ENCODE results near the gene MLANA. TPM values are rescaled to one million over a fixed set of nuclear protein-coding genes. Genes with fewer than 3 reads are reported as not detected.

The MLANA gene
- total RNA-seq, 2 experiments from 2014 or later, result not detected

DNA sequence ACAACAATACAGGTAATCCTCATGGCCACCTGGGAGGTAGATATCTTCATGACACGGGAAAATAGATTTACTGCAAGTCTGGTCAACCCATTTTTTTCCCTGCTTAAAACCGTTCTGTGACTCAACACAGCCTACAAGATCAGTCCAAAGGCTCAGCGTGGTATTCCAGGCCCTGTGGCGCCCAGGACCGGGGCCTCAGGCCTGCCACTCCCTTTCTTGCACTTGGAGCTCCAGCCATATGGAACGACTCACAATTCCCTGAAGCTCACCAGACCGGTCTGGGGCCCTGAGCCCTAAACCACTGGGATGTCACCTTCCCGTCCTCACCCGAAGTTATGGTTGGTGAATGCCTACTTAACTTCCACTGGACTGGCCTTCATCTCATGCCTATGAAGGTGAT lies 6.5 kb upstream of the MLANA start:
- POLR2A ChIA-PET, result no interaction called here
- Mint-ChIP-seq H3K4me3 (no peak overlapping the region), H3K27ac (no peak overlapping the region), H3K4me1 (peaks cover 5% of the 10 kb centered on the region), H3K27me3 (no peaks in the 10 kb centered on the region), H3K36me3 (ENCODE audit: low read depth) (no peaks in the 10 kb centered on the region), H3K9me3 (ENCODE audit: low read depth) (no peaks in the 10 kb centered on the region)
- intact Hi-C loops (cut with DNase I, micrococcal nuclease), result no loop called here
- DNase-seq (no peak), ATAC-seq (no peak)
- CTCF ChIA-PET, result interaction anchor here (6.5 kb wide), 1 partner anchor 170 kb away, joined by 49 read pairs; no protein-coding TSS in a partner anchor

DNA sequence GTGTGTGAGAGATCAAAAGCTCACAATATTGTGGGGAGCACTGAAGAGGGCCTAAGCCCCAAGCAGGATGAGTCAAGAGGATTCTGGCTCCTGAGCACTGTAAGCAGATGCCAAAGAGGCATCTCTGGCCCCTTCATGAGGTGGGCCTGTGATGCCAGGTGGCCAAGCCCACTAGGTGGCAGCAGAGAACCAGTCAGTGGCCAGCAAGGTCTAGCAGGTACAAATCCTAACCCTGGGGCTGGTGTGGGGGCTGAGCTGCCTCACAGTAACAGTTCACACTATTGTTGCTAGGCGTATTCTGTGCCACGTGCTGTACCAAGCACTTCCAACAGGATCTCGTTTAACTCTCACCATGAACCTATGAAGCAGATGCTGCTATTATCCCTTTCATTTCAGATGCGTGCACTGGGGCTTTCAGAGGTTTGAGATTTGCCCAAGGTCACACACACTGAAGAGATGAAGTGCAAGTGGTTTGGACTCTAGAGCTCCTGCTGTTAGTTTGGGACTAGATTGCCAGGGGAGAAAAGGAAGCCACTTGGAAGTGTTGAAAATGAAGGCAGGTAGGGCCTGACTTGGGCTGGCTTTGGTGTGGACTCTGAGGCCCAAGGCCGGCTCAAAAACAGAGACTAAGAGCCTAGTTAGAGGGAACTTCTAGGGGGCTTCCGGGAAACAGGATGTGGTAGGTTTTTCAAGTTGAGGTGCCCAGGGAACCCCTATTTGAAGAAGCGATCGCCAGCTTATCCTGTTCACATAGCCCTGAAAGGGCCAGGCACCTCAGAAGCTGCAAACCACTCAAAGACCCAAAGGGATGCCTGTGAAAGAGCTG lies 4.4 kb upstream of the MLANA start:
- H3K27me3 Mint-ChIP-seq, result no peaks in the 10 kb centered on the region
- POLR2A ChIA-PET, result no interaction called here
- DNase-seq (peak; percentile 92), ATAC-seq (peak; percentile 100)
- CTCF ChIA-PET, result interaction anchor here (0.5 to 6.5 kb wide), 42 partner anchors 8 to 1645 kb away, joined by 3 to 49 read pairs (median 4); partner anchors contain the start of gene ERMP1
- H3K36me3 Mint-ChIP-seq (ENCODE audit: low read depth), result no peaks in the 10 kb centered on the region
- H3K9me3 Mint-ChIP-seq (ENCODE audit: low read depth), result no peaks in the 10 kb centered on the region
- H3K27ac Mint-ChIP-seq, result no peak overlapping the region
- H3K4me3 Mint-ChIP-seq, result no peak overlapping the region
- intact Hi-C loops (cut with DNase I, micrococcal nuclease), result loop anchor here (1.0 to 5.0 kb wide), 4 partner anchors 168 to 682 kb away; no protein-coding TSS in a partner anchor
- H3K4me1 Mint-ChIP-seq, result peaks cover 5% of the 10 kb centered on the region

DNA sequence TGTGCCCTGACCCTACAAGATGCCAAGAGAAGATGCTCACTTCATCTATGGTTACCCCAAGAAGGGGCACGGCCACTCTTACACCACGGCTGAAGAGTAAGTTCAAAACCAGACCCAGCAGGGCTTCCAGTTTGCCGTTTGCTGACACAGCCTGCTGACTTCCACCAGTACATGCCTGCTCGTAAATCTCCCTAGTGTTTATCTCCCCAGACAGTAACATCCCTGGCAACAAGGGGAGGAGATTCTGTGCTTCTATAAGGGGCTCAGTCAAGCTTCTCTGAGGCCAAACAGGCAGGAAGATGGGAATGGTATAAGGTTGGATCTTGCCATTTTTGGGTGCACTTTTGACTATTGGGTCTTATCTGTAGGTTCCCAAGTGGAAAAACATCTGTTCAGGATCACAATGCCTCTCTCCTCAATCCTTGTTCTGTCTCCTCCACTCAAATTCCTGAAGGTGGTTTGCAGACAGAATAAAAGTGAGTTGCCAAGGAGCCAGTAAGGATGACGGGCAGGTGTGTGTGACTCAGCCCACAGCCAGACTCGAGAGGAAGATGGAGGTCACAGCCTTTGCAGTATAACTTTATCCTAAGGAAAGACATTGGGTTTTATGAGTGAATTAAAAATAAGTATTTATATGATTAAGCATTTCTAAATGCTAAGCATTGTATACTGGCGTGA lies 1.9 kb downstream of the MLANA start:
- CTCF ChIA-PET, result interaction anchor here (1.3 to 1.4 kb wide), 2 partner anchors 134 to 162 kb away, joined by 3 to 4 read pairs; no protein-coding TSS in a partner anchor
- intact Hi-C loops (cut with DNase I, micrococcal nuclease), result no loop called here
- no peak for DNase-seq
- Mint-ChIP-seq H3K4me3 (no peak overlapping the region), H3K27ac (no peak overlapping the region), H3K36me3 (ENCODE audit: low read depth) (peaks cover 4% of the 10 kb centered on the region), H3K9me3 (ENCODE audit: low read depth) (no peaks in the 10 kb centered on the region), H3K27me3 (no peaks in the 10 kb centered on the region), H3K4me1 (peaks cover 8% of the 10 kb centered on the region)
- no peak for ATAC-seq
- POLR2A ChIA-PET, result no interaction called here

DNA sequence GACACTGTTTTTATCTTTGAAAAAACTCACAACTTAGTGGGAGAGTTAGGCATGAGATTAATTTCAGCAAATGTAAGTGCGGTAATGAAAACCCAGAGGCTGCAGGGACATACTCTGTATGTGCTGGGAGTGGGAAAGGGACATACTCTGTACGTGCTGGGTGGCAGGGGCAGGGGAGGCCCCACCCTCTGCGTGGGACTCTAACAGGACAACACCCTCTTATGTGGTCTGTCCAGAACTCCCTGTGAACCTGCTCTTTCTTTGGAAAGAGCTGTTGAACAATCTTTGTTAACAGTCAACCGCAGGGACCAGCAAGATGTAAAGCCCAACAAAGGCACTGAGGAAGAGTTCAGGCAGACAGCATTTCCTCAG lies 2.4 kb downstream of the MLANA start:
- Mint-ChIP-seq H3K27ac (no peak overlapping the region), H3K4me1 (peaks cover 8% of the 10 kb centered on the region), H3K4me3 (no peak overlapping the region), H3K27me3 (no peaks in the 10 kb centered on the region), H3K9me3 (ENCODE audit: low read depth) (no peaks in the 10 kb centered on the region), H3K36me3 (ENCODE audit: low read depth) (peaks cover 4% of the 10 kb centered on the region)
- no peak for ATAC-seq
- ChIA-PET POLR2A (no interaction called here), CTCF (no interaction called here)
- no peak for DNase-seq
- intact Hi-C loops (cut with DNase I, micrococcal nuclease), result no loop called here

DNA sequence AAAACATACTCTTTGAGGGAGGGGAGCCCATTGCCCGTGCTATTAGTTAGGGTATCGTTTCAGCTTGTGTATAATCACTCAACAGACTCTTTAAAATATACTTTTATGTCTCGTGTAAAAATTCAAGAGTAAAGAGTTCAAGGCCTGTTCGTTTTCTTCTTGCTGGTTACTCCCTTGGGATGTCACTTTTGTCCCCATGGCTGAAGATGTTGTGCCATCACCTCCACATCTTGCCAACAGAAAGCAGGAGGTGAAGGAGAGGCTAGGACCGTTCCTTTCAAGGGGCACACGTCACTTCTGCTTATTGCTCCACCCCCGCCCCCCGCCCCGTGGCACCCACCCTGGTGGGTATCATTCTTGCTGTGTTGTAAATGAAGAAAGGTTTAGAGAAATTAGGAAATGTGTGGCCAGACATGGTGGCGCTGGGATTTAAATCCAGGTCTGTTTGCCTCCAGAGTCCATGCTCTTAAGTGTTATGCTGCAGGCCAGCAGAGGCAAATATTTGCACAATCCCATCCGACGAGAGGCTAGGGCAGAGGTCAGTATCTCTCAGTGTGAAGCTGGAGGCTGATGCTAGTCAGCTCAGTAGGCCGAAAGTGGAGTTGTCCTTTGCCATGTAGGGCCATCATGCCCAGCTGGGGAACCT lies 3.0 kb downstream of the MLANA start:
- Mint-ChIP-seq H3K4me1 (peaks cover 10% of the 10 kb centered on the region), H3K27ac (no peak overlapping the region), H3K9me3 (ENCODE audit: low read depth) (no peaks in the 10 kb centered on the region), H3K4me3 (no peak overlapping the region), H3K36me3 (ENCODE audit: low read depth) (peaks cover 4% of the 10 kb centered on the region), H3K27me3 (no peaks in the 10 kb centered on the region)
- ATAC-seq, result no peak
- no peak for DNase-seq
- ChIA-PET POLR2A (no interaction called here), CTCF (interaction anchor here (0.8 kb wide), 1 partner anchor 8 kb away, joined by 3 read pairs; no protein-coding TSS in a partner anchor)
- intact Hi-C loops (cut with DNase I, micrococcal nuclease), result no loop called here

DNA sequence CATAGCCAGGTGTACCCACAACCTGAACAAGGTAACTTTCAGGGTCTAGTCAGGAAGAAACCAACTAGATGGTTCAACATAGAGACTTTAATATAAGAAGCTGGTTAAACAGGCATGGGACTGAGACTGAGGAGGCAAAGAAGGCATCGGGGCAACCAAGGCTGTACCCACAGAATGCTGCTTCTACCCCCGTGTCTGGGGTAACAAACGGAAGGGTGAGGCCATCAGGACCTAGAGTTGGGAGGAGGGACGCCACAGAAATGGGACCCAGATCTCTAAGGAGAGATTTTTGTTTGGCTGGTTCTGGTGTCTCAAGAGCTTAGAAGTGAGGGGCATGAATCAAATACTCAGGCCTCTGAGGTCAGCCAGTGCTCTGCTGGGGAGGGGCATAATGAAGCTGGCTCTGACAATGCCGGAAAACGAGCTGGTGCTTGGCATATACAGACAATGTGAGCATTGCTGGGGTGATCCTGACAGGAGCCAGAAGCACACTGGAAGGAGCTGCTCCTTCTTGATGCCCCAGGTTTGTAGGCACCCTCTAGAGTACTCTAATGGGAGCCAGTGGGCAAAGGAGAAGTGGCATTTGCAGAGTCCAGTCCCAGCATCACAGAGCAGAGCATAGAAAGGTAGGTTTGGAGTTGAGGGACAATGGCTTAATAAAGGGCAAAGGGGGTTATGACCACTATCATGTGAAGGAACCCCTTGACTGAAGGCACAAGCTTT lies 3.7 kb downstream of the MLANA start:
- ATAC-seq (no peak), DNase-seq (no peak)
- Mint-ChIP-seq H3K4me1 (peaks cover 17% of the 10 kb centered on the region), H3K9me3 (ENCODE audit: low read depth) (no peaks in the 10 kb centered on the region), H3K36me3 (ENCODE audit: low read depth) (peaks cover 4% of the 10 kb centered on the region), H3K4me3 (no peak overlapping the region), H3K27me3 (no peaks in the 10 kb centered on the region), H3K27ac (no peak overlapping the region)
- intact Hi-C loops (cut with DNase I, micrococcal nuclease), result no loop called here
- ChIA-PET POLR2A (no interaction called here), CTCF (interaction anchor here (0.7 to 0.8 kb wide), 3 partner anchors 8 to 25 kb away, joined by 3 to 5 read pairs (median 3); no protein-coding TSS in a partner anchor)

DNA sequence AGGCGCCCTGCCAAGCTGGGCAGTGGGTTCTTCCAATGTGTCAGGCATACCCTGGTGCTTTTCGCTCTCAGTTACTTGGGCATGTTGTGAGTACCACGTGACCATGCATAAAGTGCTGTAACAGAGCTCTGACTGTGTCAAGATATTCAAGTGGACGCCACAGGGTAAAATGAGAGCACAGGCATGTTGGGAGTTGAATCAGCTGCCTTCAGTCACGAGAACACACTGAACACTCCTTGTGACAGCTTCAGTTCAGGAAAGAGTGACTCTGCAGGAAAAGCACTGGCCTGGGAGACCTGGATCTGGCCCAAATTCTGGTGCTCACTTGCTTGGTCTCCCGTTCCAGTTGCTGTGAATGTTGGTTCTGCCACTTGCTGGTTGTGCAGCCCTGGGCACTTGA lies 5.1 kb downstream of the MLANA start:
- CTCF ChIA-PET, result interaction anchor here (0.7 to 1.8 kb wide), 3 partner anchors 9 to 114 kb away, joined by 3 to 20 read pairs (median 5); no protein-coding TSS in a partner anchor
- Mint-ChIP-seq H3K4me1 (peaks cover 20% of the 10 kb centered on the region), H3K27ac (no peak overlapping the region), H3K9me3 (ENCODE audit: low read depth) (no peaks in the 10 kb centered on the region), H3K4me3 (no peak overlapping the region), H3K27me3 (no peaks in the 10 kb centered on the region), H3K36me3 (ENCODE audit: low read depth) (peaks cover 4% of the 10 kb centered on the region)
- DNase-seq (no peak), ATAC-seq (no peak)
- intact Hi-C loops (cut with DNase I, micrococcal nuclease), result no loop called here
- POLR2A ChIA-PET, result no interaction called here

DNA sequence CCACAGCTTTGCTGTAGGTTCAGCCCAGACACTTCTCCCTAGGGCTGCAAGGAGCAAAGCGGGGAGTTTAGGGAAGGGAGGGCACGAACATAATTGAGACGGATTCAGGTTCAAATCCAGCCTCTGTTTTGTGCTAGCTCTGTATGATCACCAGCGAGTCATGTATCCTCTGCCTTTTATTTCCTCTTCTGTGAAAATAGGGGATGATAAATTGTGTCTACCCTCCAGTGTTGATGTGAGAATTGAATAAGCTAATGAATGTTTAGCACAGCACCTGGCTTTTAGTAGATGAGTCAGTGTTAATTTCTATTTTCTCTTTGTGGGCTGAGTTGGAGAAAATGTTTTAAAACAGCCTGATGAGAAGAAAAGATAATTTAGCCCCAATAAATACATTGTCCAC lies 6.2 kb downstream of the MLANA start:
- Mint-ChIP-seq H3K4me3 (no peak overlapping the region), H3K36me3 (ENCODE audit: low read depth) (peaks cover 4% of the 10 kb centered on the region), H3K4me1 (peaks cover 20% of the 10 kb centered on the region), H3K9me3 (ENCODE audit: low read depth) (no peaks in the 10 kb centered on the region), H3K27me3 (no peaks in the 10 kb centered on the region), H3K27ac (peak overlapping the region; percentile 10)
- intact Hi-C loops (cut with DNase I, micrococcal nuclease), result no loop called here
- ATAC-seq (peak; percentile 63), DNase-seq (no peak)
- CTCF ChIA-PET, result interaction anchor here (0.6 to 1.8 kb wide), 3 partner anchors 10 to 292 kb away, joined by 3 to 20 read pairs (median 3); no protein-coding TSS in a partner anchor
- POLR2A ChIA-PET, result no interaction called here

DNA sequence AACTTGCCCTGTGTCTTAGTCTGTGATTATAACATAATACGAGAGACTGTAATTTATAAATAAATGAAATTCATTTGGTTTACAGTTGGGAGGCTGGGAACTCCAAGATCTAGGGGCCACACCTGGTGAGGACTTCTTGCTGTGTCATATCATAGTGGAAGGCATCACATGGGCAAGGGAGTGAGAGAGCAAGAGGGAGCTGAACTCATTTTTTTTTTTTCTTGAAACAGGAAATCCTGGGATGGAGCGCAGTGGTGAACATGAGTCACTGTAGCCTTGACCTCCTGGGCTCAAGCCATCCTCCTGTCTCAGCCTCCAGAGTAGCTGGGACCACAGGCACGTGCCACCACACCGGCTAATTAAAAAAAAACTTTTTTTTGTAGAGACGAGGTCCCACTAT lies 7.2 kb downstream of the MLANA start:
- intact Hi-C loops (cut with DNase I, micrococcal nuclease), result no loop called here
- ATAC-seq (no peak), DNase-seq (no peak)
- peaks cover 4% of the 10 kb centered on the region for H3K36me3 Mint-ChIP-seq (ENCODE audit: low read depth)
- H3K9me3 Mint-ChIP-seq (ENCODE audit: low read depth), result no peaks in the 10 kb centered on the region
- no peak overlapping the region for H3K27ac Mint-ChIP-seq
- H3K27me3 Mint-ChIP-seq, result no peaks in the 10 kb centered on the region
- CTCF ChIA-PET, result interaction anchor here (0.7 kb wide), 1 partner anchor 1055 kb away, joined by 4 read pairs; no protein-coding TSS in a partner anchor
- H3K4me3 Mint-ChIP-seq, result no peak overlapping the region
- H3K4me1 Mint-ChIP-seq, result peaks cover 20% of the 10 kb centered on the region
- POLR2A ChIA-PET, result no interaction called here

DNA sequence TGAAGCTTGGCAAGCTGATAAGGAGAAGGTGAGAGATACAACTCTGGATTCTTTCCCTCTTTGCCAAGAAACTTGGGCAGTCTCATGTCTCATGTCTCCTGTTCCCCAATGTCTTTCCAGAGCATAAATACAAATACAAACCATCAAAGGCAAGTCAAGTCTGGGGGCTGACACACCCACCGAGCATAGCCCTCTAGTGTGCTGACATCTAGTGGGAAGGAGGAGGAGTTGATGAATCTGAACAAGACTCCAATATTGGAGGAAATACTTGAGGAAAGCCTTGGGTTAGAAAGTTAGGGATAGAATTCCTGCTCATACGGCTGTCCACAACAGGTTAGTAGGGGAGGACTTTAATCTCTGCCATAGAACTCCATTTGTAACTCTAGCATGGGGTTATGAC lies 8.6 kb downstream of the MLANA start:
- Mint-ChIP-seq H3K27ac (peak overlapping the region; percentile 42), H3K27me3 (no peaks in the 10 kb centered on the region), H3K4me3 (no peak overlapping the region), H3K36me3 (ENCODE audit: low read depth) (peaks cover 8% of the 10 kb centered on the region), H3K4me1 (peaks cover 20% of the 10 kb centered on the region), H3K9me3 (ENCODE audit: low read depth) (no peaks in the 10 kb centered on the region)
- peak; percentile 53 for ATAC-seq
- ChIA-PET POLR2A (no interaction called here), CTCF (interaction anchor here (0.9 to 1.7 kb wide), 3 partner anchors 11 to 155 kb away, joined by 4 to 6 read pairs (median 5); no protein-coding TSS in a partner anchor)
- intact Hi-C loops (cut with DNase I, micrococcal nuclease), result no loop called here
- DNase-seq, result peak; percentile 10

DNA sequence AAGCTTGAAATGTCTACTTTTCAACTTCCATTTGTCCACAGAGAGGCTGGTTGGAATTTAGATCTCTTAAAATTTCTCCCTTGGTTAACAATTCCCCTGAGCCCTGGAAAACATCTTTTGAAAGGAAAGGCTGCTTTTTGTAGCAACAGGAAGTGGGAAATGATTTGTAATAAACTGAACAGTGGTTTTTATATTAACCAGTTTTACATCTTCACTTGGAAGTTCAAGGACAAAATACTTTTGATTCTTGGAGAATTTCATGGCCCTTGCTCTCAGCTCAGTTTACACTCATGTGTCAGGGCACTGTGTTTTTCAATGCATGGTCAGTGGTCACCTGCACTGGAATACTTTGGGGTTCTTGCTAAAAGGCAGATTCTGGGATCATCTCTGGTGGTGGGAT lies 9.9 kb downstream of the MLANA start:
- ChIA-PET POLR2A (no interaction called here), CTCF (interaction anchor here (0.8 to 1.7 kb wide), 2 partner anchors 14 to 154 kb away, joined by 4 to 5 read pairs; no protein-coding TSS in a partner anchor)
- H3K36me3 Mint-ChIP-seq (ENCODE audit: low read depth), result peaks cover 12% of the 10 kb centered on the region
- no peak for DNase-seq
- H3K9me3 Mint-ChIP-seq (ENCODE audit: low read depth), result no peaks in the 10 kb centered on the region
- H3K27ac Mint-ChIP-seq, result no peak overlapping the region
- ATAC-seq, result no peak
- H3K4me1 Mint-ChIP-seq, result peaks cover 20% of the 10 kb centered on the region
- no peak overlapping the region for H3K4me3 Mint-ChIP-seq
- intact Hi-C loops (cut with DNase I, micrococcal nuclease), result no loop called here
- no peaks in the 10 kb centered on the region for H3K27me3 Mint-ChIP-seq
